Erythroblast (primary cell): Measurements from ENCODE around the gene CSMD2.

Experiments used
- GATA1 ChIP-seq: IDR thresholded peaks from 2 replicates; pipeline ENCODE4 v1.6.1; 2011; ENCODE audit warnings: low read depth, mild to moderate bottlenecking, control low read depth, low read length, moderate library complexity
- POLR2A ChIP-seq: IDR thresholded peaks from 2 replicates; pipeline ENCODE4 v1.6.1; 2011; ENCODE audit warnings: mild to moderate bottlenecking, low read length

DNA sequence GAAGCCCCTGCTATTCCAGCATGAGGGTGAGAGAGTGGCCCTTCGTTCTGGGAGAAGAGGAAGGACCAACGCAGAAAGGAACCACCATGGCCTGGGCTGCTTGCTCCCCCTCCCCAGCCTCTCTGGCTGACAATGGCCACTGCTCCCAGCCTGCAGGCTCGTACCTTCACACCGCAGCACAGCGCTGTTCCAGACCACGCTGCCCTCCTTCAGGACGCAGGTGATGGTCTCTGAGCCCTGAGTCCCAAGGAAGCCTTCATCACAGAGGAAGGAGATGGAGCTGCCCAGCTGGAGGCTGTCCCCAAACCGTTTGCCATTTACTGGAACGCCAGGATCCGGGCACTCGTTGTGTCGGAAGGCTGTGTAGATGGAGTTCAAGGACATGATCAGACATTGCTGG is 426.1 kb downstream of the CSMD2 start:
- no peak for TF ChIP-seq POLR2A
- no peak for TF ChIP-seq GATA1
